ENCODE results near the gene MFNG.

Gene MFNG

DNA sequence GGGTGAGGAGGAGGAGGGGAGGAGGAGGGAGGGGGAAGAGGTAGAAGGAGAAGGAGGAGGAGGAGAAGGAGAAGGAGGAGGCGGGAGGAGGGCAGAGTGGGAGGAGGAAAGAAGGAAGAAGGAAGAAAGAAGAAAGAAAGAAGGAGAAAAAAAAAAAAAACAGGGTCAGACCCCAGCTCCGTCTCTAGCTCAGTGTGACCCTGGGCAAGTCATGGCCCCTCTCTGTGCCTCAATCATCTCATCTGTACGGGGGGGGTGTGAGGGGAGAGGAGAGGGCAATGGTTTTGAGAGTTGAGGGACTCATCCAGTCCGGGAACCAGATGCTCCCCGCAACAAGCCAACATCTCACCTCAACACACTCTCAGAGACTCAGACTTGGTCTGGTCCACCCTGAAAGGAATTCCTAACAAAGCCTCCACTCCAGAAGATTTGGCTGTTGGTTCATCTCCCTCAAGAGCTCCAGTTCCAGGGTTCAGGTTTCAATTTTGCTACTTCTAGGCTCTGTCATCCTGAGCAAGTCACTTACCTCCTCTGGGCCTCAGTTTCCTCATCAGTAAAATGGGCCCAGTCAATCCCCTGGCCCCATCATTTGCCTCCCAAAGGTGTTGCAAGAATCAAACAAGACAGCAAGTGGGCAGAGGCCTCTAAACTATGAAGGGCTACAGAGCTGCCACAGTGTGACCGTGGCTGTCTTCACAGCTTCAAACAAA lies 25.4 kb upstream of the MFNG start:
- in situ Hi-C loops (cut with HindIII; ENCODE audit: low sequenced_read_pairs) = no loop called here
- H3K4me3 ChIP-seq (ENCODE audit: low read depth, low read length) = no peak overlapping the region
- no peak for DNase-seq (ENCODE audit: low read depth, low spot score)
- TF ChIP-seq, protein P1, sequence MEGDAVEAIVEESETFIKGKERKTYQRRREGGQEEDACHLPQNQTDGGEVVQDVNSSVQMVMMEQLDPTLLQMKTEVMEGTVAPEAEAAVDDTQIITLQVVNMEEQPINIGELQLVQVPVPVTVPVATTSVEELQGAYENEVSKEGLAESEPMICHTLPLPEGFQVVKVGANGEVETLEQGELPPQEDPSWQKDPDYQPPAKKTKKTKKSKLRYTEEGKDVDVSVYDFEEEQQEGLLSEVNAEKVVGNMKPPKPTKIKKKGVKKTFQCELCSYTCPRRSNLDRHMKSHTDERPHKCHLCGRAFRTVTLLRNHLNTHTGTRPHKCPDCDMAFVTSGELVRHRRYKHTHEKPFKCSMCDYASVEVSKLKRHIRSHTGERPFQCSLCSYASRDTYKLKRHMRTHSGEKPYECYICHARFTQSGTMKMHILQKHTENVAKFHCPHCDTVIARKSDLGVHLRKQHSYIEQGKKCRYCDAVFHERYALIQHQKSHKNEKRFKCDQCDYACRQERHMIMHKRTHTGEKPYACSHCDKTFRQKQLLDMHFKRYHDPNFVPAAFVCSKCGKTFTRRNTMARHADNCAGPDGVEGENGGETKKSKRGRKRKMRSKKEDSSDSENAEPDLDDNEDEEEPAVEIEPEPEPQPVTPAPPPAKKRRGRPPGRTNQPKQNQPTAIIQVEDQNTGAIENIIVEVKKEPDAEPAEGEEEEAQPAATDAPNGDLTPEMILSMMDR (IDR thresholded peaks at IDR 0.05; ENCODE audit: low read depth, low read length) = no peak

DNA sequence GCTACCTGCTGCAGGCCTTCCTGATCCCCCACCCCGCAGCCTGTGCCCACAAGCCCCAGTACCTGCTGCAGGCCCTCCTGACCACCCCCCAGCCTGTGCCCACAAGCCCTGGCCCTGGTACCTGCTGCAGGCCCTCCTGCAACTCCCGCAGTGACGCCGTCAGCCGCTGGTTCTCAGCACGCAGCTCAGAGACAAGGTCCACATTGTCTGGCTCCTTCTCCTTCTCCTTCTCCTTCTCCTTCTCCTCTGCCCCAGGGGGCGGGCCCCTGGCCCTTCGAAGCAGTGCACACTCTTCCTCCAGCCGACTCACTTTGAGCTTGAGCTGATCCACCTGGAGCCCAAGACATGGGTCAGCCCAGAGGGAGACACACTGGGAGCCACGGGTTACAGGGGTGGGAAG lies 23.9 kb upstream of the MFNG start:
- in situ Hi-C loops (cut with HindIII; ENCODE audit: low sequenced_read_pairs) = no loop called here
- TF ChIP-seq, protein P1 (IDR thresholded peaks at IDR 0.05; ENCODE audit: low read depth, low read length) = no peak
- no peak overlapping the region for H3K4me3 ChIP-seq (ENCODE audit: low read depth, low read length)
- DNase-seq (ENCODE audit: low read depth, low spot score) = no peak

DNA sequence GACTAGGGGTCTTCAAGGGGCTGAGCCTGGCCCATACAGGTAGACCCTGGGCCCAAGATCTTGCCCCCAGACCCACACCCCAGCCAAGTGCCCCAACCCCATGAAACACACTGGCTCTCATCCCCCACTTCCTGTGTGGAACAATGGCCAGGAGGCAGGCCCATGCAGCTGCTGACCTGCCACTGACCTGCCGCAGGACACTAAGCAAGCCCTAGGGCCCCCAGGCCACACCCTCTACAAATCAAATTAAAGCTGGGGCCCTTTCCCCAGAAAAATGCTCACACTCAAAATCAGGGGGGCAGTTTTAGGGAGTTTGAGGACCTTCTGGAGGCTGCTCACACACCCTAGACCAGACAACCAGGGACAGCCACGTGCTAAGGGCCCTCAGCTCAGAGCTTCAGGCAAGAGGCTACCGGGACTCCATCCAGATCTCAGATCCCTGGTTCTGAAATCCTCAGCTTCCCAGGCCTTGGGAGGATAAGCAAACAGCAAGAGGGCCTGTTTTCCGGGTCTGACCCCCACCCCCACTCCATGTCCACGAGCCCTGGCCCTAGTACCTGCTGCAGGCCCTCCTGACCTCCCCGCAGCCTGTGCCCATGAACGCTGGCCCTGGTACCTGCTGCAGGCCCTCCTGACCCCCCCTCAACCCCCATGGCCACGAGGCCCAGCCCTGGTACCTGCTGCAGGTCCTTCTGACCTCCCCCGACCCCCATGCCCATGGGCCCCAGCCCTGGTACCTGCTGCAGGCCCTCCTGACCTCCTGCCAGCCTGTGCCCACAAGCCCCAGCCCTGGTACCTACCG lies 23.1 kb upstream of the MFNG start:
- H3K4me3 ChIP-seq (ENCODE audit: low read depth, low read length) = no peak overlapping the region
- in situ Hi-C loops (cut with HindIII; ENCODE audit: low sequenced_read_pairs) = no loop called here
- no peak for DNase-seq (ENCODE audit: low read depth, low spot score)
- TF ChIP-seq, protein P1 (IDR thresholded peaks at IDR 0.05; ENCODE audit: low read depth, low read length) = no peak

DNA sequence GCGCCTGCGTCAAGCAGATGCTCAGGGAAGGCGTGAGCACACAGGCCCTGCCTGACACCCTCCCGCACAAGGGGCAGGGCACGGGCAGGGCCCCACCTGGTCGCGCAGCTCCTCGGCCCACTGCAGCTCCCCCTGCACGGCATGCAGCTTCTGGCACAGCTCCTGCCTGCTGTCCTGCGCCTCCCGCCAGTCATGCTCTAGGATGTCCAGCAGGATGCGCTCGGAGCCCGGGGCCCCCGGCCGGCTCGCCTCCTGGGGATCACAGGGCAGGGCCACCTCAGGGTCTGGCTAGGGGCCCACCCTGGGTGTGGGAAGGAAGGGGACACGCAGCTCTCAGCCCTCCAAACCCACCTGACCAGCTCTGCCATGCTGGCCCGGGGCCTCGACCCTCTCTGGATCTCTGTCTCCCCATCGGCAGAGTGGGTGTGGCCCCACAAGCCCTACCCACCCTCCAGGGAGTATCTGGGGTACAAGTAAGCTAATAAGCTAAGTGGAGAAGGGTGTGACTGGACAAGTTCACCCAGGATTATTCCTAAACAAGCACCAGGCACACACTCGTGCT lies 22.3 kb upstream of the MFNG start:
- in situ Hi-C loops (cut with HindIII; ENCODE audit: low sequenced_read_pairs) = no loop called here
- TF ChIP-seq, protein P1 (IDR thresholded peaks at IDR 0.05; ENCODE audit: low read depth, low read length) = no peak
- no peak overlapping the region for H3K4me3 ChIP-seq (ENCODE audit: low read depth, low read length)
- DNase-seq (ENCODE audit: low read depth, low spot score) = no peak

DNA sequence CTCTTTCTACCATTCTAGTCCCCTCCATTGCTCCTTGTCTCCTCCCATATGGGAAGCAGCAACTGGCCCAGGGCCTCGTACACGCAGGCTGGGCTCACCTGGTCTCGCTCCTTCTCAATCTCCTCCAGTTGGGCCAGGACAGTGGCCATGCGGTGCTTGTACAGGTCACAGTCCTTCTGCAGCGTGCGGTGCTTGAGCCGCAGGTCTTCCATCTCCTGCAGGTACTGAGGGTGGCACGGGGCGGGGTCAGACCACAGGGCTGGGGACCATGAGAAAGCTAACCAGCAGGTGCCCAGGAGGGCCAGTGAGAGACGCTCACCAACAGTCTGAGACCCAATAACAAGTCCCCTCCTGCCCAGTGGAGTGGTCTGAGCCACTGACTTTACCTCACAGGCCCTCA lies 21.5 kb upstream of the MFNG start:
- TF ChIP-seq, protein P1 (IDR thresholded peaks at IDR 0.05; ENCODE audit: low read depth, low read length) = no peak
- in situ Hi-C loops (cut with HindIII; ENCODE audit: low sequenced_read_pairs) = no loop called here

DNA sequence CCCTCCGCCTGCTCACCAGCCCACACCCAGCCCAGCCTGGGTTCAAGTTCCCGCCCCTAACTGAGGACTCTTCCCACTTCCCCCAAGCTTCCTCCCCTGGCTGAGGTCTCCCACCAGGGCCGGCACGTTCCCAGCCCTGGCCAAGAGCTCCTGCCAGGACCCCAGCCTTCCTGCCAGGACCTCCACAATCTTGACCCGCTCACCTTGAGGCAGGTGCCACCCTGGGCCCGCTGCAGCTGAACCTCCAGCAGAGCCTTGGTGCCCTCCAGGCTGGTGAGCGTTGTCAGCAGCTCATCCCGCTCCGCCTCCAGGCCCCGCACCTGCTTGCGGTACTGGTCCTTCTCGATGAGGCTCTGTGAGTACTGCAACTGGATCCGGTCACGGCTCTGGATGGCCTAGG lies 19.8 kb upstream of the MFNG start:
- H3K4me3 ChIP-seq (ENCODE audit: low read depth, low read length) = no peak overlapping the region
- no peak for DNase-seq (ENCODE audit: low read depth, low spot score)
- in situ Hi-C loops (cut with HindIII; ENCODE audit: low sequenced_read_pairs) = no loop called here
- TF ChIP-seq, protein P1 (IDR thresholded peaks at IDR 0.05; ENCODE audit: low read depth, low read length) = no peak

More for the DNA sequence above, 21.5 kb upstream of the MFNG start:
- no peak overlapping the region for H3K4me3 ChIP-seq (ENCODE audit: low read depth, low read length)
- no peak for DNase-seq (ENCODE audit: low read depth, low spot score)

All from astrocyte of the spinal cord (primary cell).